Small intestine (tissue), 7 donors: ENCODE results near the gene SOHLH2. TPM values are rescaled to one million over a fixed set of nuclear protein-coding genes. Genes with fewer than 3 reads are reported as not detected.

Source experiments
- DNase-seq, 2 donors: peaks; one replicate each; pipeline versions ENCODE4 v3.0.0 to v3.0.0-alpha.2; 2013
- FAIRE-seq: peaks from 2 replicates; lab custom pipeline; 2012; peaks lifted over from hg19 to GRCh38; lab: Jason Lieb, UNC
- H3K27ac ChIP-seq, 3 donors: one replicate each; pipeline ENCODE4 v1.5.1; 2013; ENCODE audit warnings: low read length in 2 of 3, mild to moderate bottlenecking in 2 of 3, control low read depth in 1 of 3, inconsistent platforms in 1 of 3, low read depth in 1 of 3, moderate library complexity in 1 of 3
- H3K27me3 ChIP-seq, 3 donors: one replicate each; pipeline ENCODE4 v1.6.1; 2013; ENCODE audit warnings: low read length in 3 of 3, inconsistent platforms in 1 of 3; ENCODE audit not compliant: control insufficient read depth in 3 of 3, insufficient read depth in 3 of 3
- H3K36me3 ChIP-seq, 3 donors: one replicate each; pipeline ENCODE4 v1.6.1; 2013; ENCODE audit warnings: low read length in 3 of 3, inconsistent platforms in 1 of 3, low read depth in 1 of 3, mild to moderate bottlenecking in 1 of 3, moderate library complexity in 1 of 3; ENCODE audit not compliant: control insufficient read depth in 3 of 3, insufficient read depth in 2 of 3
- H3K4me1 ChIP-seq, 3 donors: one replicate each; pipeline ENCODE4 v1.6.1; 2013; ENCODE audit warnings: low read length in 2 of 3, inconsistent platforms in 1 of 3, low read depth in 1 of 3, mild to moderate bottlenecking in 1 of 3, moderate library complexity in 1 of 3; ENCODE audit not compliant: control insufficient read depth in 3 of 3, insufficient read depth in 2 of 3
- H3K4me3 ChIP-seq, 3 donors: one replicate each; pipeline ENCODE4 v1.5.1; 2013; ENCODE audit warnings: low read length in 3 of 3, control low read depth in 1 of 3, inconsistent platforms in 1 of 3, low read depth in 1 of 3, mild to moderate bottlenecking in 1 of 3, moderate library complexity in 1 of 3
- H3K9me3 ChIP-seq, 2 donors: one replicate each; pipeline ENCODE4 v1.6.1; 2013; ENCODE audit warnings: low read depth in 1 of 2, low read length in 1 of 2; ENCODE audit not compliant: control insufficient read depth in 2 of 2, insufficient read depth in 1 of 2
- WGBS, 3 donors: extraction: QIAGEN DNeasy Blood & Tissue Kit; methylation state at CpG; one replicate each; pipeline ENCODE4 v1.1.7; 2013; 5-methylcytosine and 5-hydroxymethylcytosine counted together
- polyA plus RNA-seq, 4 donors: library from polyadenylated mRNA; stranded (reverse) in 3 of 4; unstranded in 1 of 4; fragments of 200-250 nt in 3 of 4; fragments of 120-200 nt in 1 of 4; gene quantifications; one replicate each; pipeline versions ENCODE4 v1.2.1 to v1.2.3, GENCODE V29; 2013
- donor health status: healthy with polysubstance abuse.
- donor health status: control.
- donor health status: control.
- donor health status: Bipolar disorder and iron deficiency.
- donor health status: healthy.

Gene SOHLH2
- polyA plus RNA-seq, 4 donors: 0.12 to 1.0 TPM; not detected in 2

DNA sequence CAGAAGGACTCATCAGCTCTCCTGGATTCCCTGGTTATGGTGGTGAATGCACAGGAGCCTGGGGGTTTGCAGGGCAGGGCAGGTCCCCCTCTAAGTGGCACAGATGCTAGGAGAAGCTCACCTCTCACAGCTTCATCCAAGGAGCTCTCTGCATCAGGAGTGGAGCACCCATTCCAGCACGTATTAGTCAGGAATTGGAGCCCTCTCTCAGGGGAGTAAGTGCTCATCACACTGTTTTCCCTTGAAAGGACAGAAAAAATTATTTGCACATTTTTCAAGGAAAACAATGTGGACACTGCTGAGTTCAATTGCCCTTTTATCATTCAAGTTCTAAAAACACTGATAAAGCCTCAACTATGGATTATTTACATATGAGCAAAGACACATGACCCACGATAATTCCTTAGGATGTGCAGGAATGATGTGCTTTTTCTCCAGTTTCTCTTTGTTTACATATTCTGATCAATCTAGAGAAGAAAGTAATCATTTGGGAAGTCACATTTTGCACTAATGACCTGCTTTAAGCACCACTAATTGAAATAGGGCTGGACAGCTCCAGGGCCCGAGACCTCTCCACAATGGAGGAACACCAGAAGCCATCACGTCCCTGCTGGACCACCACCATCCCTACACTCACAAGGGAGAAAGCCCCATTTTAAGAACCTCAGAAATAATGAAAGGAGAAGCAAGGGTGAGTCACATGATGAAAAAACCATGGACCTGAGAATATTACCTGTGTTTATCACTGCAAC, 40.6 kb downstream of the SOHLH2 start:
- FAIRE-seq (no peak), DNase-seq (no peak)
- Histone ChIP-seq H3K9me3 (no peaks in the 10 kb centered on the region), H3K4me3 (no peak overlapping the region), H3K27me3 (peaks cover 0 to 5% (median 0%) of the 10 kb centered on the region in 3 donors), H3K36me3 (no peaks in the 10 kb centered on the region), H3K4me1 (no peaks in the 10 kb centered on the region), H3K27ac (no peak overlapping the region)
- 57 to 67% (median 65%) methylated on average over 4 of the region's 4 CpGs for WGBS, 3 donors

DNA sequence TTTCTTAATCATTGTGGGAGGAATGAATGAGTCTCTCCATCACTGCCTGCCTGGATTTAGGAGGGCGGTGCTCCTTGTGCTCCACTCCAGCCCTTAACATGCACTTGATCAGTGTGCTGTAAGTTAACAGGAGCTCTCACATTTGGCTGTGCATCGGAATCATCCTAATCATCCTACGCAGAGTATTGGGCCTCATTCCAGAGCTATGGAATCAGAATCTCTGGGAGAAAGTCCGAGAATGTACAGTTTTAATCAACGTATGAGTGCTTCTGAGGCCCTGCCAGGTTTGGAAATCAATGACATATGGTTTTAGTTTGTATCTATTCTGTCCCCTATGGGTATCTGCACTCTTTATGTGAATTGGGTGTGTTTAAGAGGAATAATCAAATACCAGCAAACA, 48.3 kb downstream of the SOHLH2 start:
- H3K36me3 ChIP-seq: no peaks in the 10 kb centered on the region
- WGBS, 3 donors: 76 to 84% (median 79%) methylated on average over 5 of the region's 5 CpGs
- no peak for FAIRE-seq
- H3K4me3 ChIP-seq: no peak overlapping the region
- no peaks in the 10 kb centered on the region for H3K9me3 ChIP-seq
- H3K4me1 ChIP-seq: no peaks in the 10 kb centered on the region
- H3K27me3 ChIP-seq: no peaks in the 10 kb centered on the region
- H3K27ac ChIP-seq: no peak overlapping the region
- no peak for DNase-seq

- H3K27ac ChIP-seq: no peak overlapping the region
- no peaks in the 10 kb centered on the region for H3K4me1 ChIP-seq
- peak in 1 of 2 donors; percentile 1 for DNase-seq
- no peaks in the 10 kb centered on the region for H3K36me3 ChIP-seq
- H3K27me3 ChIP-seq: no peaks in the 10 kb centered on the region
- FAIRE-seq: no peak
- whole genome bisulfite sequencing, 3 donors: 53 to 54% (median 54%) methylated on average over 7 of the region's 7 CpGs
- no peaks in the 10 kb centered on the region for H3K9me3 ChIP-seq
- no peak overlapping the region for H3K4me3 ChIP-seq
These were observed 50.5 kb downstream of the SOHLH2 start for GRCh38 chr13:36163809-36164308.

- DNase-seq: no peak
- Histone ChIP-seq H3K9me3 (no peaks in the 10 kb centered on the region), H3K4me3 (no peak overlapping the region), H3K27ac (no peak overlapping the region), H3K27me3 (no peaks in the 10 kb centered on the region), H3K36me3 (no peaks in the 10 kb centered on the region), H3K4me1 (no peaks in the 10 kb centered on the region)
- 80 to 83% (median 80%) methylated on average over 6 of the region's 6 CpGs for WGBS, 3 donors
- FAIRE-seq: no peak
These were observed 51.1 kb downstream of the SOHLH2 start for GRCh38 chr13:36163286-36163685.

GRCh38 chr13:36160297-36160696, 54.1 kb downstream of the SOHLH2 start:
- Histone ChIP-seq H3K9me3 (no peaks in the 10 kb centered on the region), H3K27me3 (no peaks in the 10 kb centered on the region), H3K36me3 (no peaks in the 10 kb centered on the region), H3K4me3 (no peak overlapping the region), H3K4me1 (no peaks in the 10 kb centered on the region), H3K27ac (no peak overlapping the region)
- DNase-seq (no peak), FAIRE-seq (no peak)
- 62 to 80% (median 69%) methylated on average over 4 of the region's 4 CpGs for WGBS, 3 donors

DNA sequence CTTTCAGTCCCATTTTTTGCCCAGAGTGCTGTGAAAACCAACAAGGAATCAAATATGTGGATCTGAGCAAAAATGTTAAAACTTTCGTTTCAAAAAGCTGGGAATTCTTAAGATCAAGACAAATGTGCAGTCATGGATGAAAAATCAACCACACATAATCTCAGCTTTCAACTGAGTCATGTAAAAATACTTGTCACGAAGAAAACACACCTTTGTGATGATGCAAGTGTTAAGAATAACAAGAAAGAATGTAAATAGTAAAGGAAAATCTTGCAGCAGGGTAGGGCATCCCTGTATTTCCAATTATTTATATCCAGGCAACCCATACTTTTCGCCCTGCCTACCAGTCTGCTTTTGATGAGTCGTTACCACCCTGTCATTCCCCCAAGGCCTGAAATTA, 55.7 kb downstream of the SOHLH2 start:
- Histone ChIP-seq H3K27me3 (peaks cover 0 to 6% (median 0%) of the 10 kb centered on the region in 3 donors), H3K36me3 (no peaks in the 10 kb centered on the region), H3K4me1 (no peaks in the 10 kb centered on the region), H3K27ac (no peak overlapping the region), H3K9me3 (no peaks in the 10 kb centered on the region), H3K4me3 (no peak overlapping the region)
- WGBS, 3 donors: 56 to 75% (median 64%) methylated on average over 4 of the region's 4 CpGs
- FAIRE-seq (no peak), DNase-seq (no peak)

DNA sequence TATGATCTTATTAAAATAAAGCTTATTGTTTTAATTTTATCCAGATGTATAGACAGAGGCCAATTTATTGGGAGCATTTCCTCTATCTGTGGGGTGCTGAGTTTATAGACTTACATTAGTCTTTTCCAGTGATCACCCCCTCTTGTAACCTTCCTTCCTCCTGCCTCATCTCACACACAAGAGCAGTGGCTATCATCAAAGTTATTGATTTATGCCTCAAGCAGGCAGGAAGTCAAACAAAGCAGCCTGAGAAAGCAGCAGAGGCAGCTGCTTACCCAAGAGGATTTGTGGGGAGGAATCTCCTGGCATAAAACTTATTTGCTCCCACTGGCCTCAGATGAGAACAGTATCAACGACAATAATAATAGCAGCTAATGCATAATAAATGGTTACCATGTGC, 56.9 kb downstream of the SOHLH2 start:
- DNase-seq (no peak), FAIRE-seq (no peak)
- H3K4me1 ChIP-seq: no peaks in the 10 kb centered on the region
- H3K9me3 ChIP-seq: no peaks in the 10 kb centered on the region
- H3K27ac ChIP-seq: no peak overlapping the region
- peaks cover 0 to 6% (median 0%) of the 10 kb centered on the region in 3 donors for H3K27me3 ChIP-seq
- H3K36me3 ChIP-seq: no peaks in the 10 kb centered on the region
- H3K4me3 ChIP-seq: no peak overlapping the region
- WGBS, 3 donors: 13 to 35% (median 32%) methylated on average over 1 of the region's 1 CpG

- FAIRE-seq: no peak
- H3K4me1 ChIP-seq: no peaks in the 10 kb centered on the region
These were observed 59.6 kb downstream of the SOHLH2 start for GRCh38 chr13:36154567-36155291.

More at GRCh38 chr13:36154567-36155291, 59.6 kb downstream of the SOHLH2 start:
- Histone ChIP-seq H3K9me3 (no peaks in the 10 kb centered on the region), H3K4me3 (no peak overlapping the region), H3K27ac (no peak overlapping the region), H3K27me3 (peaks cover 0 to 6% (median 0%) of the 10 kb centered on the region in 3 donors), H3K36me3 (no peaks in the 10 kb centered on the region)
- WGBS, 3 donors: 9 to 25% (median 18%) methylated on average over 33 to 35 of the region's 35 CpGs
- DNase-seq: no peak
